Skin epidermis (tissue), 12 donors: ENCODE measurements around the gene CDKN1C.
"Not testable (repeated sequence)": the region's sequence is repeated elsewhere in the genome, so short reads cannot be mapped to it uniquely, and the experiment has no call there.

ENCODE experiments used
- H3K27ac ChIP-seq, 21 experiments: fragments of 200-600 bp; sonication (generic) in 11 of 21; one replicate each; pipeline ENCODE4 v1.5.0; 2020; ENCODE audit warnings: mild to moderate bottlenecking in 3 of 21, inconsistent platforms in 2 of 21, moderate library complexity in 2 of 21
- H3K4me3 ChIP-seq, 7 experiments: fragments of 200-600 bp; sonication (generic) in 2 of 7; one replicate each; pipeline ENCODE4 v1.5.0; 2020; ENCODE audit warnings: inconsistent platforms in 2 of 7, mild to moderate bottlenecking in 2 of 7, moderate library complexity in 1 of 7

Gene CDKN1C

GRCh38 chr11:2911088-2911784 is 25.7 kb upstream of the CDKN1C start:
- Histone ChIP-seq H3K4me3 (no peak overlapping the region), H3K27ac (peak overlapping the region in 13 of 21 experiments; percentile 41 to 85 (median 80))

DNA sequence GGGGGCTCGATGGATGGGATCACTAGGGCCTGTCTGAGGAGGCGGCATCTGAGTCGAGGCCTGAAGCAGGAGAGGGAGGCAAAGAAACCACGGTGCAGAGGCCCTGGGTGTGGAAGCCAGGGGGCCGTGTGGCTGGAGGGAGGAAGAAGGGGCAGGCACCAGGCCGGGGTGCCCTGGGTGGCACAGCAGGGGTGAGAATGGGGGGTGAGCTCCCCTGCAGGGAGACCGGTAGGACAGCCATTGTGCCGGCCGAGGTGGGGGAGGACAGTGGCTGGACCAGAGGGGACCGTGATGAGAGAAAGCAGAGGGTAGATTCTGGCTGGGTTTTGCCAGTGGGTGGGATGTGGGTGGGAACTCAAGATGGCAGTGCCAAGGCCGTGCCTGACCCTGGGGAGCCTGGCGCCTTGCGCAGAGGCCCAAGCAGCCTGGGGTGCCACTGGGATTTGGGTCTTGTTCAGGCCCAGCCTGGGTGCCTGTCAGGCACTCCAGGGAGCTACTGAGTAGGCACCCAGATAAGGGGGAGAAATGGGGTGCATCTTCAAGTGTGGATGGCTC is 24.9 kb upstream of the CDKN1C start:
- Histone ChIP-seq H3K27ac (no peak overlapping the region), H3K4me3 (no peak overlapping the region)

- Histone ChIP-seq H3K27ac (peak overlapping the region in 1 of 21 experiments; percentile 3), H3K4me3 (no peak overlapping the region)
Observed at GRCh38 chr11:2909133-2909902, 23.7 kb upstream of the CDKN1C start.

- Histone ChIP-seq H3K4me3 (no peak overlapping the region), H3K27ac (no peak overlapping the region)
Observed at GRCh38 chr11:2908130-2908529, 22.6 kb upstream of the CDKN1C start.

DNA sequence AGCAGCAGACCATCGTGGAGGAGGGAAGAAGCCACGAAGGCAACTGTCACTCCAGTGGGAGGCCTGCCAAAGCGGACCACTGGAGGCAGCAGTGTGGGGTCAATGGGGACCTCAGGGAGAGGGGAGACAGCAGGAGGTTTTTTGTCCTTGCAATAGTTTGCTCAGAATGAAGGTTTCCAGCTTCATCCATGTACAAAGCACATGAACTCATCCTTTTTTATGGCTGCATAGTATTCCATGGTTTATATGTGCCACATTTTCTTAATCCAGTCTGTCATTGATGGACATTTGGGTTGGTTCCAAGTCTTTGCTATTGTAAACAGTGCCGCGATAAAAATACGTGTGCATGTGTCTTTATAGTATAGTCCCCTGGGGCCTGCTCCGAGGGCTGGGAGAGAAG is 19.7 kb upstream of the CDKN1C start:
- H3K27ac ChIP-seq, H3K4me3 ChIP-seq: not testable (repeated sequence)

GRCh38 chr11:2904153-2905052 is 18.8 kb upstream of the CDKN1C start:
- peak overlapping the region in 1 of 21 experiments; percentile 83 for H3K27ac ChIP-seq
- no peak overlapping the region for H3K4me3 ChIP-seq

DNA sequence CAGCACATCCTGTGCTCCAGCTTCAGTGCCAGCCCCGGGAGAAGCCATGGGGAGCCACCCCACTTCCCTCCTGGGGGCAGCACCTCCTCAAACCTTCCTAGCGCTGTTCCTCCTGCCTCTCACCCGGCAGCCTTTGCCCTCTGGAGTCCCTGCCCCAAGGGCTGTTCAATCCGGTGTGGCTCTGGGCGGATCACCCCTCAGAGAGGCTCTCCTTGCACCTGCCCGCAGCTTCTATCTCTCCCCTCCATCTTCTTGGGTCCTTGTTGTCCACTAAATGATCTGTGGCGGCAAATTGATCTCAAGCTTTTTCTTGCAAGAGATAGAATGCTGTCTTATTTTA is 18.1 kb upstream of the CDKN1C start:
- Histone ChIP-seq H3K27ac (peak overlapping the region in 6 of 21 experiments; percentile 80 to 92 (median 84)), H3K4me3 (peak overlapping the region in 1 of 7 experiments; percentile 69)

GRCh38 chr11:2902784-2903671 is 17.5 kb upstream of the CDKN1C start:
- Histone ChIP-seq H3K27ac (peak overlapping the region in 20 of 21 experiments; percentile 49 to 95 (median 84)), H3K4me3 (peak overlapping the region; percentile 47 to 69 (median 54))

DNA sequence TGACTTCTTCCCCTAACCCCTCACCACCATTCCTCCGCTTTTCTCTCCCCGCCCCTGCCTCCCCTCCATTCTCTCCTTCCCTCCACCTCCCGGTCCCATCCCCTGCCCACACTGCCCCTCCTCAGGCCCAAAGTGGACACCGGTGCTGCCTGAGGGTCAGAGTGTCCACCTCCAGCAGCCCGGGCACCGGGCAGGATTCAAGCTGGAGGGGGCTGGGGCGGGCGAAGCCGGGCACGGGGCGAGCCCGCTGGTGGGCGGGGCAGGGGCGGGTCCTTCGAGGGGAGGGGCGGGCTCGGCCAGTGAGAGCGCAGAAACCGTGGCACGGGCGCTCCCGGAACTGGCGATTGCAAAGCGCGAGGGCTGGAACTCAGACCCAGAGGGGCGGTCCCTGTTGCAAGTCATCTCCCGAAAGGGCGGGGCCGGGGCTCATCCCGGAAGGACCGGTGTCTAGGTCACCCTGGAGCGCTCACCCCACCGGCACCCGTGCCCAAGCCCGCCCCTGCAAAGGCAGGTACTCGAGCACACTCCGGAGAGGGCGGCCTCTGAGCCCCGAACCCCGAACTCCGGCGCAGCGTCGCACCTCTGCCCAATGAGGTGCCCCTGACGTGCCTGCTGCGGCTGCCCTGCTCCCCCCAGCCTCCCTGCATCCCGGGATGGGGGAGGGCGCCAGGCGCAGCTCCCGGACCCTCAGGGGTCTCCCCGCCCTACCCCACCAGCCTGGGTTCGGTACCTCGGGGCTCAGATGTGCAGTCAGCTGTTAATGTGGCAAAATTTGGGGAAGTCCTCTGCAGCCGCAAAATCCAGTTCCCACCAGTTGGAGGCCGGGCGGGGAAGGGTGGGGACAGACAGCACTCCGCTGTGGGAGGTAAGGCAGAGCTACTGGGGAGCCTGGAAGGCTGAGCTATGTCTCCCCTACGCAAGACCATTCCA is 16.5 kb upstream of the CDKN1C start:
- peak overlapping the region; percentile 47 to 69 (median 54) for H3K4me3 ChIP-seq
- H3K27ac ChIP-seq, result peak overlapping the region; percentile 70 to 95 (median 84)

GRCh38 chr11:2901196-2901796 is 15.7 kb upstream of the CDKN1C start:
- H3K27ac ChIP-seq, result peak overlapping the region in 20 of 21 experiments; percentile 3 to 95 (median 84)
- H3K4me3 ChIP-seq, result peak overlapping the region; percentile 47 to 69 (median 54)

- Histone ChIP-seq H3K27ac (peak overlapping the region in 19 of 21 experiments; percentile 5 to 84 (median 62)), H3K4me3 (no peak overlapping the region)
Observed at GRCh38 chr11:2899080-2899783, 13.7 kb upstream of the CDKN1C start.

GRCh38 chr11:2898366-2899079 is 12.9 kb upstream of the CDKN1C start:
- Histone ChIP-seq H3K27ac (peak overlapping the region in 19 of 21 experiments; percentile 22 to 85 (median 62)), H3K4me3 (no peak overlapping the region)

- Histone ChIP-seq H3K27ac (peak overlapping the region in 1 of 21 experiments; percentile 10), H3K4me3 (no peak overlapping the region)
Observed at GRCh38 chr11:2897048-2897447, 11.5 kb upstream of the CDKN1C start.

DNA sequence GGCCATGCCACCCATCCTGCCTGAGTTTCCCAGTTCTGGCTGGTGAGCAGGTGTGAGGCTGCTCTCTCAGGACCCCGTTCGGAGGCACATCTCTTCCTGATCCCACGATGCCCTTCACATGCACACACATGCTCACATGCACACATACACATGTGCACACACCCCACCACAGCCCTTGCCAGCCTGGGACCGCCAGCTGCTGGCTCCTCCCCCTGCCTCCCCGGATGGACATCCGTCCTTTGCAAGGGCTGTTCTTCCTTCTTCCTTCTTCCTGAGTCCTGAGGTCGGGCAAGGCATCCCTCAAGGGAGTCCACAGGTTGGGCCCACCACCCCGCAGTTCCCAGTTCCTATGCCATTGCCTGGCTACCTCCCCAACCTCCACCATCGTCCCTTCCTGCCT is 10.5 kb upstream of the CDKN1C start:
- H3K27ac ChIP-seq, result no peak overlapping the region
- H3K4me3 ChIP-seq, result no peak overlapping the region

DNA sequence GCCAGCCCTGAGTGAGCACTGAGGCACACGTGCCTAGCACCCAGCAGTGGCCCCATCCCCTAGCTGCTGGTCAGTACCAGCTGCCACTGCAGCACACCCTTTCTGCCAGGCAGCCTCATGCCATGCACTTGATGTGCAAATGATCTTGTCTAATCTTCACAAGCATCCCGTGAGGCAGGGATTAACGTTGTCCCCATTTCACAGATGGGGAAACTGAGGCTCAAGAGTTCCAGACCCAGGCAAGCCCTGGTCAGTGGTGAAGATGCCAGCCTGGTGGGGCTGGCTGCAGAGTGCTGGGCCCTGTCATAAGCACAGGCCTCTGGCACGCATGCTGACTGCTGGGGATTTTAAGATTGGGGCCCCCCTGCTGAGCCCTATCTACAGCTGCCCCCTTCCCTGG is 8.4 kb upstream of the CDKN1C start:
- Histone ChIP-seq H3K4me3 (no peak overlapping the region), H3K27ac (no peak overlapping the region)

- peak overlapping the region; percentile 0 to 92 (median 68) for H3K27ac ChIP-seq
- H3K4me3 ChIP-seq, result peak overlapping the region in 6 of 7 experiments; percentile 14 to 49 (median 39)
Observed at GRCh38 chr11:2892967-2893528, 7.5 kb upstream of the CDKN1C start.
